Dedifferentiated amniotic fluid mesenchymal stem cell (primary cell): ENCODE results near the gene TMEM183A.
A peak's percentile ranks its signal among the peaks of the same experiment; 100 is the strongest.

ENCODE experiments used
- DNase-seq: peaks from one replicate; pipeline ENCODE4 v3.0.0-alpha.2; 2016; ENCODE audit errors: extremely low spot score

Gene TMEM183A

GRCh38 chr1:203045821-203046594 lies 38.8 kb downstream of the TMEM183A start:
- no peak for DNase-seq

GRCh38 chr1:203046984-203047630 lies 39.9 kb downstream of the TMEM183A start:
- peak; percentile 76 for DNase-seq

DNA sequence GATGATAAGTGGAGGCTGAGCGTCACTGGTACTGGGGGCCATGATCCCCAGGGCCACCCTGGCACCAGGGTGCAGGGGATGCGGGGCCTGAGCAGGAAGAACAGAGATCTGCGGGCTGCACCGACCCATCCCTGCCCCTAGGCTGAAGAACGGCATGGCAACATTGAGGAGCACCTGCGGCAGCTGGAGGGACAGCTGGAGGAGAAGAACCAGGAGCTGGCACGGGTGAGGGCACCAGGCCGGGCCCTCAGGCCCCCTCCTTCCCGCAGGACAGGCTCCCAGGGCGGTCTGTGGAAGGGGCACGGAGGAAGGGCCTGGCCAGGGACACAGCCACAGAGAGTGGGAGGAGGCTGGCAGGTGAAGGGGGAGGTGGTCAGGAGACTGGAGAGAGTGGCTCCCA lies 40.9 kb downstream of the TMEM183A start:
- no peak for DNase-seq

- no peak for DNase-seq
These were observed 41.4 kb downstream of the TMEM183A start for GRCh38 chr1:203048555-203049051.

DNA sequence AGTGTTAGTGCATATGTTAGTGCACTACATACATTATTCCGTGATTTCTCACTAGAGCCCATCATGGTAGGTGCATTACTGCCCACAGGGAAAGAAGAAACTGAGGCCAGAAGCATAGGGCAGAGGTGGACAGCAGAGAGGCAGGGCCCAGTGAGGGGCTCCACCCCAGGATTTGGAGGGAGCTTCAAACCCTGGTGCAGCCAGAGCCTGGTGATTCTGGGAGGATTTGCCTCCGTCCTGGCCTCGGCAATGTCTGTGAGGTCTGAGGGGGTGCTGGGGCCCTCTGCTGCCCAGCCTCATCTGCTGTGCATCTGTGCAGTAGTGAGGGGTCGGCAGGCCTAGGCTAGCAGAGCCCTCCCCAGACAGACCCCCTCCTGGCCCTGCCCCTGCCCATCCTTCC lies 41.9 kb downstream of the TMEM183A start:
- DNase-seq = no peak

- DNase-seq = no peak
These were observed 42.5 kb downstream of the TMEM183A start for GRCh38 chr1:203049576-203050180.

- DNase-seq = no peak
These were observed 43.7 kb downstream of the TMEM183A start for GRCh38 chr1:203050826-203051225.

GRCh38 chr1:203051841-203052324 lies 44.7 kb downstream of the TMEM183A start:
- no peak for DNase-seq

DNA sequence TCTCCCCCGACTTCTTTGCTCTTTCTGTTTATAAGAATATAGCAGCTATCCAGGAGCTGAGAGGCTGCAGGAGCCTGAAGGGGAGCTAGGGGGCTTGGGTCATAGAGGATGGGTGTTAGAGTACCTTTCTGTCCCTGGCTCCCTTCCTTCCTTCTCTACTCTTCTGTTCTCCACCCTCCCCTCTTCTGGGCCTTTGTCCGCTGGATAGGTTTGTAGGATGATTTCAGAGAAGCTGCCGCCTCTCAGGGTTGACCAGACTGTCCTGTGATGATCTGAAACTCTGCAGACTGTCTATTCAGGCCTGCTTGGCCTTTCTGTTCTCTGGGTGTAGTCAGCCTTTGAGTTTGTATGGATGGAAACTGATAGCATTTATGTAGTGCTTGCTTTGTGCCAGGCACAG lies 45.4 kb downstream of the TMEM183A start:
- no peak for DNase-seq

GRCh38 chr1:203054184-203054583 lies 47.0 kb downstream of the TMEM183A start:
- no peak for DNase-seq

GRCh38 chr1:203054642-203055041 lies 47.5 kb downstream of the TMEM183A start:
- DNase-seq = no peak

GRCh38 chr1:203055161-203055799 lies 48.1 kb downstream of the TMEM183A start:
- no peak for DNase-seq

GRCh38 chr1:203056012-203056411 lies 48.8 kb downstream of the TMEM183A start:
- no peak for DNase-seq

GRCh38 chr1:203056516-203056915 lies 49.3 kb downstream of the TMEM183A start:
- DNase-seq = no peak

DNA sequence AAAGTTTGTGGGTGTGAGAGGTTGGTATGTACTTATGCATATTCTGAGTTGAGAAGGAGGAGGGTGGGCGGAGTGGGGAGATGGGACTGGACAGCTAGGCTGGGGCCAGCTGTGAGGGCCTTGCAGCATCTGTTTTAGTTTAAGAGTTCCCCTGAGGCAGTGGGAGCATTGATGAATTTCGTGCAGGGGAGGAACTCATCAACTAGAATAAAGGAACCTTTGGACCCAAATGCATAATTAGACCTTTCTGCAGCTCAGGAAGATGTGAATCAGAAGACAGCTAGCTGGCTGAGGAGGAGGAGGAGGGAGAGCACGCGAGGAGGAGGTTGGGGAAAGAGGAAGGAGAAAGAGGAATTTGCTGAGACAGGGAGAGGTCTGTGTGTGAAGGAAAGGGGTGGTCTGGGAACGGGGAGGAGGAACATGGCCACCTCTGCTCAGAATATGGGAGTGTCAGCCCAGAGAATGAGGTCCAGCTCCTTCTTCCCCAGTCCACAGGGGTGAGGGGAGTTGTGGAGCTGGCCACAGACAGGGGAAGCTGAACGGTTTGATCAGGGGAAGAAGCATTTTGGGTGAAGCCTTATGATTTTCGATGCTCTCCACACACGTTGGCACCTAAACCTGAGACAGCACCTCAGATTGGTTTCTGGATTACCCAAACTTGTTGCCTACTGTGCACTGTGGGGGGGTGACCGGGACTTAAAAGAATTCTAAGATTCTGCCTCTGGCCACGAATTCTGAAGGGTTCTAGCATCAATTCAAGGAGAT lies 50.9 kb downstream of the TMEM183A start:
- peak; percentile 62 for DNase-seq

GRCh38 chr1:203058676-203058935 lies 51.4 kb downstream of the TMEM183A start:
- no peak for DNase-seq

- no peak for DNase-seq
These were observed 52.3 kb downstream of the TMEM183A start for GRCh38 chr1:203059485-203059884.

DNA sequence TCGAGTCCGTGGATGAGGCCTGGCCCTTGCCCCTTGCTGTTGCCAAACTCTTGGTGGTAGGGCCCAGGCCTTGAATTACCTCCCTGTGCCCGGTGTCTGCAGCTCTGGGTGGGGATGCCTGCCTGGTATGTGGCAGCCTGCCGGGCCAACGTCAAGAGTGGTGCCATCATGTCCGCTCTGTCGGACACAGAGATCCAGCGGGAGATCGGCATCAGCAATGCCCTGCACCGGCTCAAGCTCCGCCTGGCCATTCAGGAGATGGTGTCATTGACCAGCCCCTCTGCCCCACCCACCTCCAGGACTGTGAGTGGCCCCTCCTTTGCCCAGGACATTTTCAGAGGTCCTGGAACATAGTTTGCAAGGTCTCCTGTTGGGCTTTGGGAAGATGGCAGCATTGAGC lies 52.9 kb downstream of the TMEM183A start:
- no peak for DNase-seq

GRCh38 chr1:203063287-203063686 lies 56.1 kb downstream of the TMEM183A start:
- DNase-seq = no peak

DNA sequence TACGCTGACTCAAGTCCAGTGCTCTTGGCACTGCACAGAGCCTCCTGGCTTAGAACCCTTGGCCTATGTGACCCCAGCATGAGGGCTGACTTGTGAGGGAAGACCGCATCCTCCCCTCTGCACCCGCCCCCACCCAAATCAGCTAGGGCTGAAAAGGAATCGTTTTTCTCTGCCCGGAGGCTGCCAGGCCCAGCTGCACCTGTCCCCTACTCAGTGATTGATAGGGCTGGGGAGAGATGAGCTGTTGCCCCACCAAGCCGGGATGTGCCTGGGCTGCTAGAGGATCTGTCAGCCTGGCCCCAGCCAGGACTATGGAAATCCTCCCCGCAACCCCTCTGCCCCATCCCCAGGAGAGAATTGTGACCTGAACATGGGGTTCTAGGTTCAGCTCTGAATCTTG lies 58.0 kb downstream of the TMEM183A start:
- DNase-seq = no peak

GRCh38 chr1:203065986-203066385 lies 58.8 kb downstream of the TMEM183A start:
- no peak for DNase-seq

- DNase-seq = no peak
These were observed 59.8 kb downstream of the TMEM183A start for GRCh38 chr1:203066965-203067364.
